ENCODE measurements around the gene NTM.

NTM gene

GRCh38 chr11:131644204-131644795 is 273.9 kb downstream of the NTM start:
- no peak overlapping the region for H3K4me3 ChIP-seq (ENCODE audit: low read depth, low read length)
- no peak for DNase-seq (ENCODE audit: low read depth)
- TF ChIP-seq CTCF (IDR thresholded peaks at IDR 0.05; ENCODE audit: control insufficient read depth, extremely low read depth, insufficient read depth): no peak

DNA sequence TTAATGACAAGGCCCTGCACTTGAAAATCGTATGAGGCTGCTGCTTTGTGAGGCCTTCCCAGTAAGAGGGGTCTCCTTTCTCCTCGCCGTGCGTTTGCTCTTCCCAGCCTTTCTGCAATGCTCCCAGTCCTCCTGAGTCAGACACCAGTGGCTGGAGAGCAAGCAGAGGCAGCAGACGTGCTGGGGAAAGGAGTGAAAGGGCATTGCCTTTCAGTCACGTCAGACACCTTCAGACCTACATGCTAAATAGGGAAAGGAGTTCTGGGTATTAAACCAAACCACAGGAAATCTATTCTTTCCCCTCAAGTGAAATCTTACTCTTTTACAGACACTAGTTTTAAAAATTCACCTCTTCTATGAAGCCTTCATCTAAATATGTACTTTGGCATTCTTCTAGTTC is 274.8 kb downstream of the NTM start:
- TF ChIP-seq CTCF (IDR thresholded peaks at IDR 0.05; ENCODE audit: control insufficient read depth, extremely low read depth, insufficient read depth): no peak
- H3K4me3 ChIP-seq (ENCODE audit: low read depth, low read length): no peak overlapping the region
- DNase-seq (ENCODE audit: low read depth): no peak

- no peak for DNase-seq (ENCODE audit: low read depth)
- H3K4me3 ChIP-seq (ENCODE audit: low read depth, low read length): no peak overlapping the region
- no peak for TF ChIP-seq CTCF (IDR thresholded peaks at IDR 0.05; ENCODE audit: control insufficient read depth, extremely low read depth, insufficient read depth)
Observed at GRCh38 chr11:131649856-131650255, 279.4 kb downstream of the NTM start.

- no peak for TF ChIP-seq CTCF (IDR thresholded peaks at IDR 0.05; ENCODE audit: control insufficient read depth, extremely low read depth, insufficient read depth)
- no peak for DNase-seq (ENCODE audit: low read depth)
- H3K4me3 ChIP-seq (ENCODE audit: low read depth, low read length): no peak overlapping the region
Observed at GRCh38 chr11:131652231-131652630, 281.8 kb downstream of the NTM start.

GRCh38 chr11:131653260-131653659 is 282.8 kb downstream of the NTM start:
- no peak for DNase-seq (ENCODE audit: low read depth)
- TF ChIP-seq CTCF (IDR thresholded peaks at IDR 0.05; ENCODE audit: control insufficient read depth, extremely low read depth, insufficient read depth): no peak
- no peak overlapping the region for H3K4me3 ChIP-seq (ENCODE audit: low read depth, low read length)

- no peak for TF ChIP-seq CTCF (IDR thresholded peaks at IDR 0.05; ENCODE audit: control insufficient read depth, extremely low read depth, insufficient read depth)
- no peak overlapping the region for H3K4me3 ChIP-seq (ENCODE audit: low read depth, low read length)
- no peak for DNase-seq (ENCODE audit: low read depth)
Observed at GRCh38 chr11:131654849-131655248, 284.4 kb downstream of the NTM start.

- no peak for DNase-seq (ENCODE audit: low read depth)
- no peak for TF ChIP-seq CTCF (IDR thresholded peaks at IDR 0.05; ENCODE audit: control insufficient read depth, extremely low read depth, insufficient read depth)
- H3K4me3 ChIP-seq (ENCODE audit: low read depth, low read length): no peak overlapping the region
Observed at GRCh38 chr11:131656179-131656838, 285.9 kb downstream of the NTM start.
